ENCODE measurements around the gene SP100. TPM values are rescaled to one million over a fixed set of nuclear protein-coding genes. Genes with fewer than 3 reads are reported as not detected.

SP100 gene
- total and polyA plus RNA-seq, 3 donors from 2014 or later, result 15.2 to 43.7 (median 26.8) TPM

- no peak for DNase-seq
- no peaks in the 10 kb centered on the region for H3K4me1 ChIP-seq
- no peaks in the 10 kb centered on the region for H3K27me3 ChIP-seq
- H3K9me3 ChIP-seq, result no peaks in the 10 kb centered on the region
- intact Hi-C loops (cut with DNase I; ENCODE audit: low total_unique reads), result no loop called here
- TF ChIP-seq CTCF (IDR thresholded peaks at IDR 0.05) (no peak), POLR2A (IDR thresholded peaks at IDR 0.05) (no peak)
- H3K36me3 ChIP-seq (ENCODE audit: low read depth, missing control alignments), result no peaks in the 10 kb centered on the region
- H3K27ac ChIP-seq, result no peak overlapping the region
- no peak overlapping the region for H3K4me3 ChIP-seq
- 75 to 89% methylated on average over 2 of the region's 2 CpGs for WGBS, 2 donors
These were observed 28.8 kb downstream of the SP100 start for GRCh38 chr2:230444832-230445231.

DNA sequence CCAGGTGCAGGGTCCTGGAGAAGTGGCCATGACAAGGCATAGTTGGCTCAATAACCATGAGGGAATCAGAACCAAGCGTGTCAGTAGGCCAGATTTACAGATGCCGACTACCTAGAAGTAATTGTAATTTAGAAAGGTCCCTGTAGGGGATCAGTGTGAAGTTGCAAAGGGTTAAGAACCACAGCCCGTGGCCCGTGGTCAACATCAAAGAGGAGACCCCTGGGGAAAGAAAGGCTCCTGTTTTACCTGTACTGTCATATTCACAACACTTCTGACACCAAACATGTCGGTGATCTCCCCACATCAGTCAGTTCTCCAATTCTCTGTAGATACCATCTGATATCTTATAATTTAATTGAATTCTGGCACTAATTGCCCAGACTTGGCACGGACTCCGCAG, 31.0 kb downstream of the SP100 start:
- Histone ChIP-seq H3K4me3 (no peak overlapping the region), H3K36me3 (ENCODE audit: low read depth, missing control alignments) (no peaks in the 10 kb centered on the region), H3K27me3 (no peaks in the 10 kb centered on the region), H3K9me3 (no peaks in the 10 kb centered on the region), H3K27ac (no peak overlapping the region), H3K4me1 (no peaks in the 10 kb centered on the region)
- WGBS, 2 donors, result 81 to 85% methylated on average over 7 of the region's 7 CpGs
- TF ChIP-seq CTCF (IDR thresholded peaks at IDR 0.05) (no peak), POLR2A (IDR thresholded peaks at IDR 0.05) (no peak)
- intact Hi-C loops (cut with DNase I; ENCODE audit: low total_unique reads), result no loop called here
- no peak for DNase-seq

DNA sequence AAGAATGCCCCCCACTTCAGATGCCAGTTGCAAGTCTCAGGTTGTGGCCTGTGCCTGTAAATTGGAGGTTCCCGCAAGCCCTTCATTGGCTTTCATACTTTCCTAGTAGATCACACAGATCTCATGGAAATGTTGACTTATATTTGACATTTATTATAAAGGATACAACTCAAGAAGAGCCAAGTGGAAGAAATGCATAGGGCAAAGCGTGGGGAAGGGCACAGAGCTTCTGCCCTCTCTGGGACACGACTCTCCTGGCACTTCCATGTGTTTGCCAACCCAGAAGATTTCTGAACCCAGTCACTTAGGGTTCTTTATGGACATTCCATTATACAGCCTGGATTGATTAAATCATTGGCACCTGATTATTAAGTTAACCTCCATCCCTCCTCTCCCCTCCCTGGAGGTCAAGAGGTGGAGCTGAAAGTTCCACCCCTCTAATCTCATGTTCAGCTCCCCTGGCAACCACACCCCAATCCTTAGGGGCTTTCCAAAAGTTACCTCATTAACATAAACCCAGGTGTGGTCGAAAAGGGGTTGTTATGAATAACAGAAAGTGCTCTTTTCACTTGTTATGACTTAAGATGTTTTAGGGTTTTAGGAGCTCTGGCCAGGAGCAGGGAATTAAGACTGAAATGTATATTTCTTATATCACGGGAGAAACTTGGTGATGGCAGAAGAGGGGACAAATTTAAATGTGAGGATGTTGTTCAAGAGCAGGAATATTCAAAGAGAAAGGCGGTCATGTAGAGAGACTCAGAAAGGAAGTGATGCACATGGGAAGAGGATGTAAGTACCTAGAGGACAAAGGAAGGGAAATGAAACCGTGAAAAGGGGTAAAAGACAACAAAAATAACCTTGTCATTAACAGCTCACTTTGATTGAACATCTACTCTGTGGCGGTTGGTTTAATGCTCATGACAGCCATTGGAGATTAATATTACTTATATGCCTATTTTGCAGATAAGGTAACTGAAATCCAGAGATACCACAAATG, 31.8 kb downstream of the SP100 start:
- intact Hi-C loops (cut with DNase I; ENCODE audit: low total_unique reads), result no loop called here
- WGBS, 2 donors, result 87 to 89% methylated on average over 8 of the region's 8 CpGs
- DNase-seq, result no peak
- no peak overlapping the region for H3K4me3 ChIP-seq
- no peaks in the 10 kb centered on the region for H3K9me3 ChIP-seq
- no peaks in the 10 kb centered on the region for H3K4me1 ChIP-seq
- no peak for TF ChIP-seq POLR2A (IDR thresholded peaks at IDR 0.05)
- TF ChIP-seq CTCF (IDR thresholded peaks at IDR 0.05), result no peak
- no peaks in the 10 kb centered on the region for H3K27me3 ChIP-seq
- H3K36me3 ChIP-seq (ENCODE audit: low read depth, missing control alignments), result no peaks in the 10 kb centered on the region
- H3K27ac ChIP-seq, result no peak overlapping the region

DNA sequence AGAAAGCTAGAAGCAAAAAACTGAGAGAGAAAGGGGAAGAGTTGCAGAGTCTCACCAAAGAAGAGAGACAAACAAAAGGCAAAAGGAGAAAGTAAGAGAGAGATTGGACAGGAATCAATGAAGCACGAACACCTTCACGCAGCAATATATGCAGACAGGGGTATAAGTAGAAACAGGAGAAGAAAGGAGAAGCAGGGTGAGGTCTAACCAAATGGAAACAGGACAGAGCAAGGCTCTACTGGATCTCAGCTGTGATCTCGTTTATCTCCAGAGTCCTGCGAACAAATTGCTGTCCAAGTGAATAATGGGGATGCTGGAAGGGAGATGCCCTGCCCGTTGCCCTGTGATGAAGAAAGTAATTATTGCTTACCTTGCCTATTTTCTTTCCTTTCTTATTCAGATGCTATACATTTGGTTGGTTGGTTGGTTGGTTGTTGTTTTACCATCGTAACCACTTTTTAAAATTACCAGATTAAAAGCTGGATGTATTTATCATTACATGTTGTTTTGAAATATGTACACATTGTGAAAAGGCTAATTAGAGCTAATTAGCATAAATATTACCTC, 34.0 kb downstream of the SP100 start:
- DNase-seq, result no peak
- Histone ChIP-seq H3K4me3 (no peak overlapping the region), H3K36me3 (ENCODE audit: low read depth, missing control alignments) (no peaks in the 10 kb centered on the region), H3K4me1 (no peaks in the 10 kb centered on the region), H3K27ac (no peak overlapping the region), H3K9me3 (no peaks in the 10 kb centered on the region), H3K27me3 (no peaks in the 10 kb centered on the region)
- 85 to 87% methylated on average over 6 of the region's 6 CpGs for WGBS, 2 donors
- no peak for TF ChIP-seq POLR2A (IDR thresholded peaks at IDR 0.05)
- TF ChIP-seq CTCF (IDR thresholded peaks at IDR 0.05), result no peak
- intact Hi-C loops (cut with DNase I; ENCODE audit: low total_unique reads), result no loop called here

All from testis (tissue), 3 donors.